ENCODE data around the gene SORL1-AS1.

The SORL1-AS1 gene

GRCh38 chr11:121476379-121477032, 23.7 kb upstream of the SORL1-AS1 start:
- DNase-seq (no peak), ATAC-seq (ENCODE audit: insufficient read depth, low FRiP score) (no peak)
- 49 to 54% methylated on average over 5 of the region's 5 CpGs for WGBS, 2 donors
- H3K4me1 ChIP-seq (ENCODE audit: control insufficient read depth in 5 of 5, insufficient read depth in 5 of 5, low read length in 5 of 5) = peaks cover 0 to 17% (median 10%) of the 10 kb centered on the region in 5 donors
- no peaks in the 10 kb centered on the region for H3K9me3 ChIP-seq (ENCODE audit: control insufficient read depth in 4 of 4, insufficient read depth in 3 of 4, low read length in 3 of 4)
- no peak overlapping the region for H3K9ac ChIP-seq (ENCODE audit: insufficient read depth in 1 of 2, low read length in 2 of 2)
- H3K4me3 ChIP-seq = no peak overlapping the region
- H3K27ac ChIP-seq (ENCODE audit: low read depth in 1 of 2, low read length in 1 of 2) = no peak overlapping the region
- H3K27me3 ChIP-seq (ENCODE audit: control insufficient read depth in 3 of 3, insufficient read depth in 3 of 3, low read length in 2 of 3) = no peaks in the 10 kb centered on the region
- peaks cover 0 to 6% (median 0%) of the 10 kb centered on the region in 4 donors for H3K36me3 ChIP-seq (ENCODE audit: control insufficient read depth in 4 of 4, insufficient read depth in 4 of 4, low read length in 4 of 4)
- no peak for TF ChIP-seq CTCF (IDR thresholded peaks at IDR 0.05; ENCODE audit: control extremely low read depth, extremely low read depth)

DNA sequence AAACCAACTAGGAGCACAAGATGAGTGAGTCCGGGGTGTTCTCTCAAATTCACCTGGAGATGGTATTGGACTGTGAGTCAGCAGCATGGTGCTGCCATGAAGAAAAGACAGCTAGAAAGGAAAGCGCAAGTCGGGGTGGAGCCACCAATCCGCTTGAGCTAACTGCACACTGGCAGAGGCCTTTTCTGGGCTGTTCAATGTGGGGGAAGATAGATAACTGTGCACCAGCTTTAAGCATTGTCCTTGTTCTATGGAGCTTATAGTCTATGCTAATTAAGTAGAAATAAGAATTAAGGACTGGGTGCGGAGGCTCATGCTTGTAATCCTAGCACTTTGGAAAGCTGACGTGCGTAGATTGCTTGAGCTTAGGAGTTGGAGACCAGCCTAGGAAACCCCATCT, 21.9 kb upstream of the SORL1-AS1 start:
- Histone ChIP-seq H3K27ac (ENCODE audit: low read depth in 1 of 2, low read length in 1 of 2) (no peak overlapping the region), H3K4me1 (ENCODE audit: control insufficient read depth in 5 of 5, insufficient read depth in 5 of 5, low read length in 5 of 5) (peaks cover 0 to 17% (median 9%) of the 10 kb centered on the region in 5 donors), H3K36me3 (ENCODE audit: control insufficient read depth in 4 of 4, insufficient read depth in 4 of 4, low read length in 4 of 4) (peaks cover 0 to 6% (median 0%) of the 10 kb centered on the region in 4 donors), H3K27me3 (ENCODE audit: control insufficient read depth in 3 of 3, insufficient read depth in 3 of 3, low read length in 2 of 3) (no peaks in the 10 kb centered on the region), H3K4me3 (no peak overlapping the region), H3K9ac (ENCODE audit: insufficient read depth in 1 of 2, low read length in 2 of 2) (no peak overlapping the region), H3K9me3 (ENCODE audit: control insufficient read depth in 4 of 4, insufficient read depth in 3 of 4, low read length in 3 of 4) (no peaks in the 10 kb centered on the region)
- ATAC-seq (ENCODE audit: insufficient read depth, low FRiP score) = no peak
- no peak for DNase-seq
- WGBS, 2 donors = 96 to 98% methylated on average over 7 of the region's 7 CpGs
- TF ChIP-seq CTCF (IDR thresholded peaks at IDR 0.05; ENCODE audit: control extremely low read depth, extremely low read depth) = no peak

- 84 to 87% methylated on average over 8 of the region's 8 CpGs for WGBS, 2 donors
- Histone ChIP-seq H3K27ac (ENCODE audit: low read depth in 1 of 2, low read length in 1 of 2) (no peak overlapping the region), H3K36me3 (ENCODE audit: control insufficient read depth in 4 of 4, insufficient read depth in 4 of 4, low read length in 4 of 4) (no peaks in the 10 kb centered on the region), H3K9me3 (ENCODE audit: control insufficient read depth in 4 of 4, insufficient read depth in 3 of 4, low read length in 3 of 4) (no peaks in the 10 kb centered on the region), H3K9ac (ENCODE audit: insufficient read depth in 1 of 2, low read length in 2 of 2) (no peak overlapping the region), H3K27me3 (ENCODE audit: control insufficient read depth in 3 of 3, insufficient read depth in 3 of 3, low read length in 2 of 3) (no peaks in the 10 kb centered on the region), H3K4me1 (ENCODE audit: control insufficient read depth in 5 of 5, insufficient read depth in 5 of 5, low read length in 5 of 5) (peaks cover 0 to 4% (median 0%) of the 10 kb centered on the region in 5 donors), H3K4me3 (no peak overlapping the region)
- DNase-seq (no peak), ATAC-seq (ENCODE audit: insufficient read depth, low FRiP score) (no peak)
- TF ChIP-seq CTCF (IDR thresholded peaks at IDR 0.05; ENCODE audit: control extremely low read depth, extremely low read depth) = no peak
Measured at GRCh38 chr11:121473064-121473777, 20.5 kb upstream of the SORL1-AS1 start.
